Stimulated activated effector memory CD8-positive, alpha-beta T cell treated with anti-CD3 and anti-CD28 coated beads, Interleukin-12 subunit alpha, Interleukin-12 subunit beta, amount 100 ng/mL, for 72 hours (primary cell): ENCODE results near the gene SHISA4.
"Not testable (repeated sequence)": the region's sequence is repeated elsewhere in the genome, so short reads cannot be mapped to it uniquely, and the experiment has no call there.

Source experiments
- ATAC-seq: fragments of 150-1000 bp; cut with Tn5 transposase; 2 replicates; pipeline ENCODE4 v1.10.0; 2021
- DNase-seq, 2 donors: peaks; one replicate each; pipeline ENCODE4 v3.0.0; 2021 to 2022; ENCODE audit warnings: low spot score in 2 of 2
- H3K27ac Mint-ChIP-seq: one replicate; pipeline ENCODE4 v1.8.0; 2022; ENCODE audit warnings: mild to moderate bottlenecking, mixed read lengths
- H3K36me3 Mint-ChIP-seq: one replicate; pipeline ENCODE4 v1.8.0; 2022; ENCODE audit warnings: mild to moderate bottlenecking, mixed read lengths
- H3K4me1 Mint-ChIP-seq: one replicate; pipeline ENCODE4 v1.8.0; 2022; ENCODE audit warnings: mixed read lengths
- H3K4me3 Mint-ChIP-seq: one replicate; pipeline ENCODE4 v1.8.0; 2022; ENCODE audit warnings: mild to moderate bottlenecking, mixed read lengths
- H3K9me3 Mint-ChIP-seq: one replicate; pipeline ENCODE4 v1.8.0; 2022; ENCODE audit warnings: mixed read lengths

SHISA4 gene

GRCh38 chr1:201925981-201926645 lies 37.4 kb downstream of the SHISA4 start:
- H3K4me1 Mint-ChIP-seq, result no peaks in the 10 kb centered on the region
- DNase-seq, result no peak
- no peak overlapping the region for H3K27ac Mint-ChIP-seq
- no peak for ATAC-seq
- no peaks in the 10 kb centered on the region for H3K36me3 Mint-ChIP-seq
- H3K4me3 Mint-ChIP-seq, result no peak overlapping the region
- no peaks in the 10 kb centered on the region for H3K9me3 Mint-ChIP-seq

GRCh38 chr1:201928266-201928665 lies 39.6 kb downstream of the SHISA4 start:
- Mint-ChIP-seq H3K27ac (no peak overlapping the region), H3K4me3 (no peak overlapping the region), H3K36me3 (no peaks in the 10 kb centered on the region), H3K9me3 (no peaks in the 10 kb centered on the region), H3K4me1 (no peaks in the 10 kb centered on the region)
- no peak for DNase-seq
- ATAC-seq, result no peak

- Mint-ChIP-seq H3K36me3 (no peaks in the 10 kb centered on the region), H3K4me1 (no peaks in the 10 kb centered on the region), H3K27ac (no peak overlapping the region), H3K4me3 (no peak overlapping the region), H3K9me3 (no peaks in the 10 kb centered on the region)
- DNase-seq, result no peak
- ATAC-seq, result no peak
These were observed 41.4 kb downstream of the SHISA4 start for GRCh38 chr1:201930137-201930536.

GRCh38 chr1:201930803-201931202 lies 42.1 kb downstream of the SHISA4 start:
- H3K4me1 Mint-ChIP-seq, result no peaks in the 10 kb centered on the region
- no peak overlapping the region for H3K27ac Mint-ChIP-seq
- H3K4me3 Mint-ChIP-seq, result no peak overlapping the region
- no peak for ATAC-seq
- no peaks in the 10 kb centered on the region for H3K9me3 Mint-ChIP-seq
- H3K36me3 Mint-ChIP-seq, result no peaks in the 10 kb centered on the region
- DNase-seq, result no peak

GRCh38 chr1:201933840-201934430 lies 45.2 kb downstream of the SHISA4 start:
- DNase-seq (no peak), ATAC-seq (no peak)
- no peak overlapping the region for H3K27ac Mint-ChIP-seq
- H3K36me3 Mint-ChIP-seq, result no peaks in the 10 kb centered on the region
- H3K4me3 Mint-ChIP-seq, result no peak overlapping the region
- H3K4me1 Mint-ChIP-seq, result no peaks in the 10 kb centered on the region
- no peaks in the 10 kb centered on the region for H3K9me3 Mint-ChIP-seq

GRCh38 chr1:201937624-201938213 lies 49.0 kb downstream of the SHISA4 start:
- ATAC-seq, result no peak
- Mint-ChIP-seq H3K36me3 (no peaks in the 10 kb centered on the region), H3K27ac (no peak overlapping the region), H3K4me1 (no peaks in the 10 kb centered on the region), H3K4me3 (no peak overlapping the region), H3K9me3 (no peaks in the 10 kb centered on the region)
- no peak for DNase-seq

DNA sequence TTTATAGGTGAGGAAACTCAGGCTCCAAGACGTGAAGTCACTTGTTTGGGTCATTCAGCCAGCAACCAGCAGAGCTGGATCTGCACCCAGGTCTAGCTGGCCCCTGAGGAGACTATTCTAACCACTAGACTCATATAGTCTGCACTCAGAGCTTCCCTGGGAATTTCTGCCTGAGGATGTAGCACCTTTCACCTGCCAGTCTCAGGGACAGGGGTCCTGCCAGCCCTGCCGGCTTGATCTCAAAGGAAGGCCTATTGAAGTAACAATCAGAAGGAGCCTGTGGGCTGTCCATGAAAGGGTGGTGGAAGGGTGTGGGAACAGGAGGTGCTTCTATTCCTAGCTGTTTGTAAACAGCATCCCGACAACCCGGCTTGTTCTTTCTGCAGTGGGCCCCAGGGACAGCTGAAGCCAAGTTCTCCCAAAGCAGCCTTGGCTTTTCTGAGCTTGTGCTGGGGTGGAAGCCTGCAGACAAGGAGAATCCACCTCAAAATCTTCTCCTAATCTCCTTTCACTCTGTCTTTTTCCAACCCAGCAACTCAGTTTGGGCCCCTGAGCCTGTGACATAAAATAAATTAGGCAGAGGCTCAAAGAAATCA lies 49.8 kb downstream of the SHISA4 start:
- Mint-ChIP-seq H3K27ac (no peak overlapping the region), H3K4me1 (no peaks in the 10 kb centered on the region)
- no peak for DNase-seq

GRCh38 chr1:201939148-201939547 lies 50.5 kb downstream of the SHISA4 start:
- DNase-seq, result no peak
- Mint-ChIP-seq H3K36me3 (no peaks in the 10 kb centered on the region), H3K9me3 (no peaks in the 10 kb centered on the region), H3K27ac (no peak overlapping the region), H3K4me3 (no peak overlapping the region), H3K4me1 (no peaks in the 10 kb centered on the region)
- ATAC-seq, result no peak

More for the DNA sequence above, 49.8 kb downstream of the SHISA4 start:
- no peak for ATAC-seq
- no peaks in the 10 kb centered on the region for H3K36me3 Mint-ChIP-seq
- no peak overlapping the region for H3K4me3 Mint-ChIP-seq
- no peaks in the 10 kb centered on the region for H3K9me3 Mint-ChIP-seq

- ATAC-seq, result no peak
- Mint-ChIP-seq H3K4me3 (no peak overlapping the region), H3K36me3 (no peaks in the 10 kb centered on the region), H3K27ac (no peak overlapping the region), H3K9me3 (no peaks in the 10 kb centered on the region), H3K4me1 (no peaks in the 10 kb centered on the region)
- DNase-seq, result no peak
These were observed 50.9 kb downstream of the SHISA4 start for GRCh38 chr1:201939574-201939973.

GRCh38 chr1:201940316-201940715 lies 51.6 kb downstream of the SHISA4 start:
- not testable (repeated sequence) for H3K36me3 Mint-ChIP-seq, DNase-seq, H3K27ac Mint-ChIP-seq, H3K9me3 Mint-ChIP-seq, H3K4me3 Mint-ChIP-seq, ATAC-seq, H3K4me1 Mint-ChIP-seq

GRCh38 chr1:201941420-201942128 lies 52.9 kb downstream of the SHISA4 start:
- H3K36me3 Mint-ChIP-seq, result no peaks in the 10 kb centered on the region
- peaks cover 9% of the 10 kb centered on the region for H3K4me1 Mint-ChIP-seq
- no peak overlapping the region for H3K27ac Mint-ChIP-seq
- no peak overlapping the region for H3K4me3 Mint-ChIP-seq
- H3K9me3 Mint-ChIP-seq, result no peaks in the 10 kb centered on the region
- DNase-seq, result no peak
- no peak for ATAC-seq

DNA sequence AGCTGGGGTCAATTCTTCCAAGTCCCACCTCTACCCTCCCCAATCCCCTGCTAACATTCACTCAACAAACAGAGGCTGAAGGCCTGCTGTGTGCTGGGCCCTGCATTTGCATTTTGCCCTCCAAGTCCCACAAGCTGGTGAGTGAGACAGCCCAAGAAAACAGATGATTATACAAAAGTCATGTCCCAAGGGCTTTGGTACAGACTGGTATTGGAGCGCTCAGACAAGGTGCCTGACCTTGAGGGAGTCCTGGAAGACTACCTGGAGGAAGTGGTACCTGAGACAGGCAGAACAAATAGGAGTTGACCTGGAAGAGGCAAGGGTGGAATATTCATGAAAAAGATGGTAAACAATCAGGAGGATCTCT lies 53.4 kb downstream of the SHISA4 start:
- H3K4me3 Mint-ChIP-seq, result no peak overlapping the region
- no peak overlapping the region for H3K27ac Mint-ChIP-seq
- DNase-seq (no peak), ATAC-seq (no peak)
- H3K9me3 Mint-ChIP-seq, result no peaks in the 10 kb centered on the region
- H3K4me1 Mint-ChIP-seq, result peaks cover 14% of the 10 kb centered on the region
- no peaks in the 10 kb centered on the region for H3K36me3 Mint-ChIP-seq
